Psoas muscle (tissue), 8 donors: Measurements from ENCODE around the gene DMBT1. TPM values are rescaled to one million over a fixed set of nuclear protein-coding genes. Genes with fewer than 3 reads are reported as not detected.

Source experiments
- ATAC-seq, 4 donors: fragments of 200-7000 bp; cut with Tn5 transposase; one replicate each; pipeline ENCODE4 v1.9.1; 2020; ENCODE audit warnings: moderate library complexity in 3 of 4, mild to moderate bottlenecking in 2 of 4
- DNase-seq, 2 donors: peaks; one replicate each; pipeline ENCODE4 v3.0.0-alpha.2; 2020
- H3K27ac ChIP-seq: fragments of 200-600 bp; one replicate; pipeline ENCODE4 v1.8.0; 2022
- H3K27me3 ChIP-seq, 3 donors: fragments of 200-600 bp in 1 of 3; one replicate each; pipeline versions ENCODE4 v1.6.1 to v1.8.0; 2013 to 2022; ENCODE audit warnings: low read length in 2 of 3, mild to moderate bottlenecking in 2 of 3, moderate library complexity in 1 of 3; ENCODE audit not compliant: insufficient read depth in 3 of 3
- H3K36me3 ChIP-seq, 2 donors: fragments of 200-600 bp in 1 of 2; one replicate each; pipeline versions ENCODE4 v1.6.1 to v1.8.0; 2013 to 2022; ENCODE audit warnings: low read depth in 1 of 2, mild to moderate bottlenecking in 1 of 2, moderate library complexity in 1 of 2; ENCODE audit not compliant: insufficient read depth in 1 of 2
- H3K4me1 ChIP-seq: fragments of 200-600 bp; one replicate; pipeline ENCODE4 v1.8.0; 2022
- H3K4me3 ChIP-seq: fragments of 200-600 bp; one replicate; pipeline ENCODE4 v1.8.0; 2022; ENCODE audit warnings: mild to moderate bottlenecking
- H3K9me3 ChIP-seq: fragments of 200-600 bp; one replicate; pipeline ENCODE4 v1.8.0; 2022
- WGBS, 3 donors: extraction: QIAGEN DNeasy Blood & Tissue Kit; methylation state at CpG; one replicate each; pipeline versions ENCODE4 v1.1.6 to v1.1.7; 2013; 5-methylcytosine and 5-hydroxymethylcytosine counted together
- intact Hi-C, 2 donors: fragments of 100-400 bp; cut with DNase I; formaldehyde crosslinking; loops; one replicate each; pipeline versions ENCODE4 v1.11.0 to v1.14.2; 2022
- long read RNA-seq, 2 donors: library from polyadenylated mRNA; unstranded; transcript quantifications; one replicate each; pipeline ENCODE4 v2.0.0, GENCODE V29; 2021
- polyA plus RNA-seq, 3 donors: library from polyadenylated mRNA; stranded (reverse); fragments of 200-250 nt; gene quantifications; one replicate each; pipeline ENCODE4 v1.2.3, GENCODE V29; 2013
- total RNA-seq, 4 donors: library from RNA; stranded (reverse); fragmentation: NEBNext Ultra II Directional in 2 of 4; extraction: Animal tissue kit (Norgen Biotek cat#: 25700) in 2 of 4; gene quantifications; one replicate each; pipeline versions ENCODE4 v1.2.1 to v1.2.4, GENCODE V29; 2021 to 2023
- TF ChIP-seq, protein P1 (sequence below): fragments of 200-600 bp; IDR thresholded peaks from one replicate; pipeline ENCODE4 v1.8.0; 2022; ENCODE audit warnings: antibody characterized with exemption
- donor health status: healthy with polysubstance abuse.
- donor health status: DM: no; HTN: no; CAD: no; lungs with moderate emphysema.
- donor health status: Bipolar disorder and iron deficiency.
- donor health status: healthy.
- donor health status: DM: yes; HTN: yes; CAD: no.
- donor health status: DM: no; HTN: no; CAD: no.
- donor health status: DM: no; HTN: no; CAD: no.
- donor health status: DM: yes; HTN: yes; CAD: no.

Gene DMBT1
- total RNA-seq (under 1 TPM; 0.07 to 0.43 (median 0.28) TPM), polyA plus RNA-seq (under 1 TPM; 0.03 to 0.25 (median 0.04) TPM)
- long read RNA-seq, donor 1 = 0 reads
- long read RNA-seq, donor 2 = 0 reads

GRCh38 chr10:122560279-122560804 lies at the start of gene DMBT1:
DMBT1 (plus strand) TSS chr10:122560754; CDS start chr10:122560771, 17 bp downstream.
- no peak within 1 kb of the TSS for H3K27ac ChIP-seq
- WGBS, 3 donors = 32 to 39% (median 34%) methylated on average over 4 of the region's 4 CpGs
- H3K4me3 ChIP-seq = no peak within 1 kb of the TSS
- H3K4me1 ChIP-seq = no peaks in the 10 kb centered on the region
- no peaks in the 10 kb centered on the region for H3K9me3 ChIP-seq
- peaks cover 0 to 30% (median 8%) of the 10 kb centered on the region in 3 donors for H3K27me3 ChIP-seq
- TF ChIP-seq, protein P1, sequence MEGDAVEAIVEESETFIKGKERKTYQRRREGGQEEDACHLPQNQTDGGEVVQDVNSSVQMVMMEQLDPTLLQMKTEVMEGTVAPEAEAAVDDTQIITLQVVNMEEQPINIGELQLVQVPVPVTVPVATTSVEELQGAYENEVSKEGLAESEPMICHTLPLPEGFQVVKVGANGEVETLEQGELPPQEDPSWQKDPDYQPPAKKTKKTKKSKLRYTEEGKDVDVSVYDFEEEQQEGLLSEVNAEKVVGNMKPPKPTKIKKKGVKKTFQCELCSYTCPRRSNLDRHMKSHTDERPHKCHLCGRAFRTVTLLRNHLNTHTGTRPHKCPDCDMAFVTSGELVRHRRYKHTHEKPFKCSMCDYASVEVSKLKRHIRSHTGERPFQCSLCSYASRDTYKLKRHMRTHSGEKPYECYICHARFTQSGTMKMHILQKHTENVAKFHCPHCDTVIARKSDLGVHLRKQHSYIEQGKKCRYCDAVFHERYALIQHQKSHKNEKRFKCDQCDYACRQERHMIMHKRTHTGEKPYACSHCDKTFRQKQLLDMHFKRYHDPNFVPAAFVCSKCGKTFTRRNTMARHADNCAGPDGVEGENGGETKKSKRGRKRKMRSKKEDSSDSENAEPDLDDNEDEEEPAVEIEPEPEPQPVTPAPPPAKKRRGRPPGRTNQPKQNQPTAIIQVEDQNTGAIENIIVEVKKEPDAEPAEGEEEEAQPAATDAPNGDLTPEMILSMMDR = no peak
- no peak for ATAC-seq
- no peaks in the 10 kb centered on the region for H3K36me3 ChIP-seq
- intact Hi-C loops = loop anchor here (5.0 to 10.0 kb wide), 4 partner anchors 93 to 216 kb away; partner anchors contain the start of gene HTRA1 (in 1 of the 2)
- DNase-seq = no peak

DNA sequence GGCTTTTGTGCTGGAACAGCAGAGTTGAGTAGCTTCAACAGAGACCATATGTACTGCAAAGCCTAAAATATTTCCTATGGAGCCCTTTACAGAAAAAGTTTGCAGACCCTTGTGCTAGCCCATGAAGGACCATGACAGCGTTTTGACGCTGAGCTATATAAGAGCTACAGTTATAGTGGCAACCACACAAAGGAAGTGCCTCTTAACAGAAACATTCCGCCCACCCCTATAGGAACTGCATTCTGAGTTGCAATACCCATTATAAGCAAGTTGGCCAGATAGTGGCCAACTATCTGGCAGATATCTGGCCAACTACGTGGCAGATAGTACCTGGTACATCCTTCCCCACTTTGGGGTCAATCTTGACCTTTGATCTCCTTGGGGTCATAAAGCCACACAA lies 47.5 kb upstream of the DMBT1 start:
- DNase-seq = no peak
- Histone ChIP-seq H3K27ac (no peak overlapping the region), H3K4me3 (no peak overlapping the region), H3K9me3 (no peaks in the 10 kb centered on the region), H3K4me1 (no peaks in the 10 kb centered on the region), H3K27me3 (no peaks in the 10 kb centered on the region), H3K36me3 (peaks cover 0 to 25% of the 10 kb centered on the region in 2 donors)
- TF ChIP-seq, protein P1 = no peak
- 92 to 94% (median 93%) methylated on average over 4 of the region's 4 CpGs for WGBS, 3 donors
- ATAC-seq = no peak
- intact Hi-C loops = no loop called here

DNA sequence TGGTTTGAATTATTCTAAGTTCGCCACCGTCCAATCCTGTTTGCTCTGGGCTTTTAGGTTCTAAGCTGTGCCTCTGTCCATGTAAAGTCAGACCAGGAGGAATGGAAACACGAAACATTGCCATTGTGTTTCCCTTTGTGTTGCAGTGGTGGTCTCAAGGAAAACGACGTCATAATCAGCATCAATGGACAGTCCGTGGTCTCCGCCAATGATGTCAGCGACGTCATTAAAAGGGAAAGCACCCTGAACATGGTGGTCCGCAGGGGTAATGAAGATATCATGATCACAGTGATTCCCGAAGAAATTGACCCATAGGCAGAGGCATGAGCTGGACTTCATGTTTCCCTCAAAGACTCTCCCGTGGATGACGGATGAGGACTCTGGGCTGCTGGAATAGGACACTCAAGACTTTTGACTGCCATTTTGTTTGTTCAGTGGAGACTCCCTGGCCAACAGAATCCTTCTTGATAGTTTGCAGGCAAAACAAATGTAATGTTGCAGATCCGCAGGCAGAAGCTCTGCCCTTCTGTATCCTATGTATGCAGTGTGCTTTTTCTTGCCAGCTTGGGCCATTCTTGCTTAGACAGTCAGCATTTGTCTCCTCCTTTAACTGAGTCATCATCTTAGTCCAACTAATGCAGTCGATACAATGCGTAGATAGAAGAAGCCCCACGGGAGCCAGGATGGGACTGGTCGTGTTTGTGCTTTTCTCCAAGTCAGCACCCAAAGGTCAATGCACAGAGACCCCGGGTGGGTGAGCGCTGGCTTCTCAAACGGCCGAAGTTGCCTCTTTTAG lies 46.3 kb upstream of the DMBT1 start:
- 90 to 93% (median 92%) methylated on average over 22 of the region's 22 CpGs for WGBS, 3 donors
- peaks cover 0 to 16% of the 10 kb centered on the region in 2 donors for H3K36me3 ChIP-seq
- no peaks in the 10 kb centered on the region for H3K4me1 ChIP-seq

DNA sequence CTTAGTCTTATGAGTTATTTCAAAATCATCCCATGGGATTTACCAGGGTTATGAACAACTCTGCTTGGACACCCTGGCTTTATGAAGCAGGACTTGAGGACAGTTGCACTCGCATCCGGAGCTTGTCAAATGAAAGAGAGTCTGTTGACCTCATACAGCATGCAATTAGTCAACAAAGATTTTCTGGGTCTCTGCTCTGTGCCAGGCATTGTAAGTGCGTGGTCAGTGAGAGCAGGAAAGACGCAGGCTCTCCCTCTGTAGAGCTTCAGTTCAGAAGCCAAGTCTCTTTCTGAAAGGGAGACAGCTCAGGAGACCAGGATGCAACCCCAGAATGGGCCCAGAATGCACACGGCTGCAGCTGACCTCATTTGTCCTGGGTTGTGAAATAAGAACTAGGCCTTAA lies 45.5 kb upstream of the DMBT1 start:
- H3K27me3 ChIP-seq = no peaks in the 10 kb centered on the region
- no peak overlapping the region for H3K4me3 ChIP-seq
- WGBS, 3 donors = 66 to 71% (median 66%) methylated on average over 5 of the region's 5 CpGs
- H3K27ac ChIP-seq = peak overlapping the region; percentile 32
- H3K36me3 ChIP-seq = peaks cover 0 to 13% of the 10 kb centered on the region in 2 donors
- no peaks in the 10 kb centered on the region for H3K9me3 ChIP-seq
- intact Hi-C loops = no loop called here
- ATAC-seq = peak; percentile 39 to 74 (median 66)
- TF ChIP-seq, protein P1 = no peak
- DNase-seq = peak in 1 of 2 donors; percentile 65
- no peaks in the 10 kb centered on the region for H3K4me1 ChIP-seq

More for the DNA sequence above, 46.3 kb upstream of the DMBT1 start:
- DNase-seq (no peak), ATAC-seq (no peak)
- no peaks in the 10 kb centered on the region for H3K27me3 ChIP-seq
- no peak overlapping the region for H3K4me3 ChIP-seq
- TF ChIP-seq, protein P1 = no peak
- no peak overlapping the region for H3K27ac ChIP-seq
- intact Hi-C loops = no loop called here
- no peaks in the 10 kb centered on the region for H3K9me3 ChIP-seq
